Panc1 (cell line): Measurements from ENCODE around the gene FBF1.

Experiments used
- CTCF ChIP-seq: fragments of 450-650 bp; IDR thresholded peaks from 2 replicates; pipeline ENCODE4 v1.5.1; 2017; ENCODE audit warnings: mild to moderate bottlenecking
- POLR2AphosphoS5 ChIP-seq: IDR thresholded peaks from 2 replicates; pipeline ENCODE4 v1.6.1; 2012; ENCODE audit warnings: mild to moderate bottlenecking, low read depth, low read length, moderate library complexity
- REST ChIP-seq, 2 experiments: IDR thresholded peaks; 2 replicates each; pipeline ENCODE4 v1.6.1; 2011 to 2012; ENCODE audit warnings: low read depth in 2 of 2, control low read depth in 1 of 2, low read length in 1 of 2, mild to moderate bottlenecking in 1 of 2, moderate library complexity in 1 of 2; ENCODE audit not compliant: insufficient read depth in 1 of 2

GRCh38 chr17:75959051-75959838 lies 18.4 kb upstream of the FBF1 start:
- TF ChIP-seq CTCF (no peak), POLR2AphosphoS5 (no peak), REST (IDR thresholded peaks at IDR 0.05; ENCODE audit: insufficient read depth in 1 of 2, low read depth in 2 of 2, low read length in 1 of 2) (no peak)
